Spleen (tissue), 11 donors: ENCODE measurements around the gene FAAP100. TPM values are rescaled to one million over a fixed set of nuclear protein-coding genes. Genes with fewer than 3 reads are reported as not detected.

Experiments used
- DNase-seq: peaks from one replicate; pipeline ENCODE4 v3.0.0-alpha.2; 2020
- H3K27ac ChIP-seq, 8 donors: fragments of 200-600 bp; sonication (generic) in 7 of 8; 1 replicate in 4 of 8; 2 replicates in 4 of 8; pipeline versions ENCODE4 v1.5.0 to v1.8.0; 2016 to 2021; ENCODE audit warnings: inconsistent platforms in 4 of 8, mild to moderate bottlenecking in 4 of 8, moderate library complexity in 1 of 8
- H3K27me3 ChIP-seq, 7 donors: fragments of 200-600 bp; sonication (generic) in 6 of 7; replicated peaks in 1 of 7; 1 replicate in 4 of 7; 2 replicates in 3 of 7; pipeline versions ENCODE4 v1.5.0 to v1.8.0; 2016 to 2021; ENCODE audit warnings: inconsistent platforms in 3 of 7, mild to moderate bottlenecking in 1 of 7
- H3K36me3 ChIP-seq, 6 donors: fragments of 200-600 bp; sonication (generic) in 5 of 6; 1 replicate in 4 of 6; 2 replicates in 2 of 6; pipeline versions ENCODE4 v1.5.0 to v1.8.0; 2016 to 2021; ENCODE audit warnings: inconsistent platforms in 2 of 6
- H3K4me1 ChIP-seq, 6 donors: fragments of 200-600 bp; sonication (generic) in 5 of 6; 1 replicate in 3 of 6; 2 replicates in 3 of 6; pipeline versions ENCODE4 v1.5.0 to v1.8.0; 2016 to 2021; ENCODE audit warnings: inconsistent platforms in 3 of 6
- H3K4me3 ChIP-seq, 8 donors: fragments of 200-600 bp; sonication (generic) in 7 of 8; 1 replicate in 4 of 8; 2 replicates in 4 of 8; pipeline versions ENCODE4 v1.5.0 to v1.8.0; 2016 to 2021; ENCODE audit warnings: inconsistent platforms in 4 of 8, mild to moderate bottlenecking in 4 of 8, moderate library complexity in 2 of 8
- H3K9me3 ChIP-seq, 8 donors: fragments of 200-600 bp; sonication (generic) in 7 of 8; 1 replicate in 4 of 8; 2 replicates in 4 of 8; pipeline versions ENCODE4 v1.5.0 to v1.8.0; 2016 to 2021; ENCODE audit warnings: inconsistent platforms in 4 of 8
- POLR2A ChIP-seq, 3 donors: fragments of 450-650 bp; IDR thresholded peaks; one replicate each; pipeline ENCODE4 v1.5.1; 2017; ENCODE audit warnings: antibody characterized with exemption in 3 of 3, mild to moderate bottlenecking in 1 of 3
- POLR2AphosphoS5 ChIP-seq, 3 donors: sonication (generic); formaldehyde crosslinking; IDR thresholded peaks; one replicate each; pipeline ENCODE4 v1.5.1; 2017; ENCODE audit warnings: antibody characterized with exemption in 3 of 3
- WGBS, 5 donors: extraction: QIAGEN DNeasy Blood & Tissue Kit in 3 of 5; methylation state at CpG; one replicate each; pipeline versions ENCODE4 v1.1.5 to v1.1.7; 2013 to 2018; 5-methylcytosine and 5-hydroxymethylcytosine counted together
- intact Hi-C: fragments of 100-400 bp; cut with DNase I; formaldehyde crosslinking; loops from one replicate; pipeline ENCODE4 v1.15.0; 2023; ENCODE audit warnings: low total_unique reads
- polyA plus RNA-seq, 3 donors: library from polyadenylated mRNA; stranded (reverse); fragments of 200-250 nt; gene quantifications; one replicate each; pipeline ENCODE4 v1.2.1, GENCODE V29; 2013
- total RNA-seq, 7 donors: library from RNA; depleted of rRNA in 3 of 7; stranded (reverse); fragments of >200 nt in 3 of 7; fragmentation: NEBNext Ultra II Directional in 4 of 7; extraction: Animal tissue kit (Norgen Biotek cat#: 25700) in 4 of 7; gene quantifications; one replicate each; pipeline versions ENCODE4 v1.1.0 to v1.2.1, GENCODE V29; 2016 to 2021
- TF ChIP-seq, protein P1 (sequence below), 11 experiments: fragments of 200-600 bp in 7 of 11; fragments of 450-650 bp in 4 of 11; sonication (generic) in 4 of 11; IDR thresholded peaks in 8 of 11; conservative IDR thresholded peaks in 3 of 11; 1 replicate in 7 of 11; 2 replicates in 4 of 11; pipeline versions ENCODE4 v1.4.0 to v1.8.0; 2016 to 2021; ENCODE audit warnings: antibody characterized with exemption in 11 of 11, inconsistent platforms in 4 of 11, mild to moderate bottlenecking in 1 of 11
- donor health status: healthy with polysubstance abuse.
- donor health status: DM: no; HTN: no; CAD: no; lungs with moderate emphysema.
- donor health status: DM: no; HTN: no; CAD: no.
- donor health status: Bipolar disorder and iron deficiency.
- donor health status: healthy.
- donor health status: DM: no; HTN: no; CAD: no.
- donor health status: DM: yes; HTN: yes; CAD: no.

Gene FAAP100
- total and polyA plus RNA-seq, 10 donors = 32.2 to 77.2 (median 50.9) TPM

DNA sequence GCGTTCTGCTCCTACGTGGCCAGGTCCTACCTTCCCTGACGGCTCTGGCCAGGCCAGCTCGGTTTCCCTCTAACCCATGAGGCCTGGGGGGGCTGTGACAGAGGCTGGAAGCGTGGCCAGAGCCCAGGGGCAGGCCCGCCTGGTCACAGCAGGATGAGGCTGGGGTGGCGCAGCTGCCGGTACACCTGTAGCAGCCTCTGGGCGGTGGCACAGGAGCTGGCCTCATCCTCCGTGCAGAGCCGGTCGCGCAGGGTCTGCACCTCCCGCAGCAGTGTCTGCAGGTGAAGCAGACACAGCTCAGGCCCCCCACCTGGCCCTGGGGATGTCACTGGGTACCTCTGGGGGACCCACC lies 11.5 kb downstream of the FAAP100 start:
- intact Hi-C loops = no loop called here
- H3K4me3 ChIP-seq = no peak overlapping the region
- peaks cover 9 to 26% (median 20%) of the 10 kb centered on the region in 6 donors for H3K4me1 ChIP-seq
- H3K27me3 ChIP-seq = peaks cover 0 to 28% (median 20%) of the 10 kb centered on the region in 7 donors
- peak in 1 of 3 donors; percentile 23 for TF ChIP-seq POLR2AphosphoS5 (IDR thresholded peaks at IDR 0.05)
- TF ChIP-seq POLR2A (IDR thresholded peaks at IDR 0.05) = no peak
- TF ChIP-seq, protein P1, sequence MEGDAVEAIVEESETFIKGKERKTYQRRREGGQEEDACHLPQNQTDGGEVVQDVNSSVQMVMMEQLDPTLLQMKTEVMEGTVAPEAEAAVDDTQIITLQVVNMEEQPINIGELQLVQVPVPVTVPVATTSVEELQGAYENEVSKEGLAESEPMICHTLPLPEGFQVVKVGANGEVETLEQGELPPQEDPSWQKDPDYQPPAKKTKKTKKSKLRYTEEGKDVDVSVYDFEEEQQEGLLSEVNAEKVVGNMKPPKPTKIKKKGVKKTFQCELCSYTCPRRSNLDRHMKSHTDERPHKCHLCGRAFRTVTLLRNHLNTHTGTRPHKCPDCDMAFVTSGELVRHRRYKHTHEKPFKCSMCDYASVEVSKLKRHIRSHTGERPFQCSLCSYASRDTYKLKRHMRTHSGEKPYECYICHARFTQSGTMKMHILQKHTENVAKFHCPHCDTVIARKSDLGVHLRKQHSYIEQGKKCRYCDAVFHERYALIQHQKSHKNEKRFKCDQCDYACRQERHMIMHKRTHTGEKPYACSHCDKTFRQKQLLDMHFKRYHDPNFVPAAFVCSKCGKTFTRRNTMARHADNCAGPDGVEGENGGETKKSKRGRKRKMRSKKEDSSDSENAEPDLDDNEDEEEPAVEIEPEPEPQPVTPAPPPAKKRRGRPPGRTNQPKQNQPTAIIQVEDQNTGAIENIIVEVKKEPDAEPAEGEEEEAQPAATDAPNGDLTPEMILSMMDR (IDR thresholded peaks at IDR 0.05 in 8 of 11, conservative IDR thresholded peaks at IDR 0.05 in 3 of 11) = no peak
- H3K27ac ChIP-seq = no peak overlapping the region
- 93 to 97% (median 96%) methylated on average over 6 to 14 of the region's 14 CpGs for WGBS, 5 donors
- peaks cover 0 to 76% (median 73%) of the 10 kb centered on the region in 6 donors for H3K36me3 ChIP-seq
- no peak for DNase-seq
- H3K9me3 ChIP-seq = no peaks in the 10 kb centered on the region

DNA sequence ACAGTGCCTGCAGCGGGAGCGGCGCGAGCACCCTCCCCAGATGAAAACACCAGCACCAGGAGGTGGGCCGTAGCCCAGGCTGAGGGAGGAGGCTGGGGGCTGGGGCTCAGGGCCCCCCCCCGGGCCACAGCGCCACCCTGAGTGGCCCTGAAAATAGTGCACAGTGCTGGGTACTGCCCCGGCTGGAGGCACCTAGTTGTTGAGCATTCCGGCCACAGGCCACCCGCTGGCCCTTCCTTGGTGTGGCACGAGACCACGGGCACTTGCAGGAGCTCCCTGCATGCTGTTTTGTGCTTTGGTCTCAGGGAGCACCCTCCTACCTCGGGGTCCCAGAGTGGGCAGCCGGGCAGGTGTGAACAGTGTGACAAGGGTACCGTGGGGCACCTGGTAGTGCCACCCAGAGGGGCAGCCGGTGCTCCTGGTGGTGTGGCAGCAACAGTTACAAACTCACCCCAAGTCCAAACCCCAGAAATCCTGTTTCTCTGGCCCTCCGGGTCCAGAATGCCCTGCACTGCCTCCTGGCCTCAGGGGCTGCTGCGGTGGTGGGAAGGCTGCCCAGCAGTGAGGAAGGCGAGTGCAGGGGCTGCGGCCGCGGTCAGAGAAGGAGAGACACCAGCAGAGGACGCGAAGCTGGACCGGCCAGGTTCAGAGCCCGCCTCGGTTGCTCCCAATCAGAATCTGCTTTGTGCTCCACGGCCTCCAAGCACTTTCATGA lies 12.0 kb downstream of the FAAP100 start:
- intact Hi-C loops = no loop called here
- H3K27ac ChIP-seq = no peak overlapping the region
- no peaks in the 10 kb centered on the region for H3K9me3 ChIP-seq
- WGBS, 5 donors = 96 to 97% (median 96%) methylated on average over 18 to 28 of the region's 28 CpGs
- peak in 1 of 3 donors; percentile 12 for TF ChIP-seq POLR2AphosphoS5 (IDR thresholded peaks at IDR 0.05)
- TF ChIP-seq, protein P1 (IDR thresholded peaks at IDR 0.05 in 8 of 11, conservative IDR thresholded peaks at IDR 0.05 in 3 of 11) = no peak
- no peak for TF ChIP-seq POLR2A (IDR thresholded peaks at IDR 0.05)
- H3K4me3 ChIP-seq = no peak overlapping the region
- H3K36me3 ChIP-seq = peaks cover 0 to 71% (median 67%) of the 10 kb centered on the region in 6 donors
- H3K27me3 ChIP-seq = peaks cover 0 to 30% (median 20%) of the 10 kb centered on the region in 7 donors
- H3K4me1 ChIP-seq = peaks cover 9 to 26% (median 20%) of the 10 kb centered on the region in 6 donors
- DNase-seq = no peak

DNA sequence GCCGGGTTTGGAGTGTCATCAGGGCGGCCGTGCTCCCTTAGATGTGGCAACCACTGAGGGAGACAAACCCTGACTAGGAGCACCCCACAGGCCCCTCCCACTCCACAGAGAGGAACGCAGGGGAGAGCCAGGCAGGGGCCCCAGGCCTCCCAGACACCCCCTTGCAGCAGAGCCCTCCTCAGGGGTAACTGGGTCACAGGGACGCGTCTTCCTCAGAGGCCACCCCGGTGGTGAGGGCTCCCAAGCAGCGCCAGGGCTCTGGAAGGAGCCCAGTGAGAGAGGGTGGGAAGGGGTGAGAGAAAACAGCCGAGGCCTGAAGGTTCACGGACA lies 12.6 kb downstream of the FAAP100 start:
- no peaks in the 10 kb centered on the region for H3K9me3 ChIP-seq
- TF ChIP-seq POLR2A (IDR thresholded peaks at IDR 0.05) = no peak
- TF ChIP-seq, protein P1 (IDR thresholded peaks at IDR 0.05 in 8 of 11, conservative IDR thresholded peaks at IDR 0.05 in 3 of 11) = no peak
- TF ChIP-seq POLR2AphosphoS5 (IDR thresholded peaks at IDR 0.05) = no peak
- H3K4me3 ChIP-seq = no peak overlapping the region
- WGBS, 5 donors = 82 to 89% (median 87%) methylated on average over 6 to 10 of the region's 10 CpGs
- DNase-seq = no peak
- intact Hi-C loops = no loop called here
- H3K27ac ChIP-seq = no peak overlapping the region
- peaks cover 9 to 26% (median 20%) of the 10 kb centered on the region in 6 donors for H3K4me1 ChIP-seq
- peaks cover 0 to 36% (median 25%) of the 10 kb centered on the region in 7 donors for H3K27me3 ChIP-seq
- peaks cover 0 to 65% (median 61%) of the 10 kb centered on the region in 6 donors for H3K36me3 ChIP-seq

DNA sequence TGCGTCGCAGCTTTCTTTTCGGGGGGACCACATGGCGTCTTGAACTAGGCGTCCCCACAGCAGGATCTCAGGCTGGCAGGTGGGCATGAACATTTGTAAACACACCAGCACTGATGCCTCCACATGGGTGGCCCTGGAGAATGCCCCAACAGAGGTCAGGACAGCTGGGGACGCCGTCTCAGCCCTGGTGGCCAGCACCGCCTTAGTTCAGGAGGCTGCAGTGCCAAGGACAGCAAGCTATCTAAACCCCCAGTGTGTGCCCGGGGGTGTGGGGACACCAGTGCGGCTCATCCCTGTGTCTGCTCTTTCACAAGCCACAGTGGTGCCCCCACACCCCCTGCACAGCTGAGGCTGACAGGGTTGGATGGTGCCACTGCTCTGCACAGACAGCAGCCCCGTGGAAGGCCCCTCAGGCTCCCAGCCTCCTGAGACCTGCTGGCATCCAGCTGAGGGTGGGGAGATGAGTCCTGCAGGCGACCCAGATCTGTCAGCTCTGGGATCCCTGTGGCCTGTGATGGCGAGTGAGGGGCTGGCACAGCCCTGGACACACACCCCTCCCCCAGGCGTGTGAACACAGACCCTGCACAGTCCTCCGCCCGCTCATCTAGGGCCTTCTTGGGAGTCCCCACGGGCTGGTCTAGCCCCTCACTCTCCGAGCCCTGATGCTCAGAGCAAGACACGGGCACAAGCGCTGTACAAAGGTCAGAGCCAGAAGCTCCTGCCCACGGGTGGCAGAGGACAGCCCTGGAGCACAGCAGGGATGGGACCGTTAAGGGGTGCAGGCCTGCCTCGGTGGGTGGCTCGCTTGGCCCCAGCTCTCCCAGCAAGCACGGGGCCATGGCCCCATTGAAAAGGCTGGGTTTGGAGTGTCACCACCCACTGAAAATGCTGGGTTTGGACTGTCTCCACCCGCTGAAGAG lies 13.2 kb downstream of the FAAP100 start:
- intact Hi-C loops = no loop called here
- peaks cover 0 to 59% (median 55%) of the 10 kb centered on the region in 6 donors for H3K36me3 ChIP-seq
- H3K9me3 ChIP-seq = no peaks in the 10 kb centered on the region
- no peak for DNase-seq
- 81 to 96% (median 91%) methylated on average over 17 to 26 of the region's 26 CpGs for WGBS, 5 donors
- TF ChIP-seq POLR2A (IDR thresholded peaks at IDR 0.05) = no peak
- TF ChIP-seq, protein P1 (IDR thresholded peaks at IDR 0.05 in 8 of 11, conservative IDR thresholded peaks at IDR 0.05 in 3 of 11) = no peak
- TF ChIP-seq POLR2AphosphoS5 (IDR thresholded peaks at IDR 0.05) = no peak
- peaks cover 0 to 42% (median 25%) of the 10 kb centered on the region in 7 donors for H3K27me3 ChIP-seq
- no peak overlapping the region for H3K27ac ChIP-seq
- H3K4me3 ChIP-seq = no peak overlapping the region
- H3K4me1 ChIP-seq = peaks cover 9 to 32% (median 21%) of the 10 kb centered on the region in 6 donors
